MCF 10A (cell line): ENCODE results near the gene LRRC61. TPM values are rescaled to one million over a fixed set of nuclear protein-coding genes. Genes with fewer than 3 reads are reported as not detected.
"Not testable (repeated sequence)": the region's sequence is repeated elsewhere in the genome, so short reads cannot be mapped to it uniquely, and the experiment has no call there.

Source experiments
- BruUV-seq: library from RNA; stranded (reverse); fragments of 400-500 nt; replicated peaks from 2 replicates; lab custom pipeline; 2021; lab: Mats Ljungman, UMichigan
- CTCF ChIA-PET: fragments of 300-600 bp; sonication (Branson Sonifier 250); formaldehyde crosslinking; extraction: SDS; loops from one replicate; lab custom pipeline; 2021; ENCODE audit warnings: antibody characterized with exemption, inconsistent platforms; lab: Yijun Ruan, JAX
- POLR2A ChIA-PET: fragments of 300-600, 350-650 bp; sonication (Branson Sonifier 250); formaldehyde crosslinking; extraction: SDS; loops from one replicate; lab custom pipeline; 2020; ENCODE audit warnings: antibody characterized with exemption, inconsistent platforms; lab: Yijun Ruan, JAX
- DNase-seq: peaks from one replicate; pipeline ENCODE4 v3.0.0-alpha.2; 2018; ENCODE audit not compliant: unreplicated experiment
- H3K27ac Mint-ChIP-seq: one replicate; pipeline ENCODE4 v1.8.0; 2022; ENCODE audit warnings: mild to moderate bottlenecking, low read depth, mixed read lengths; ENCODE audit not compliant: unreplicated experiment
- H3K27me3 Mint-ChIP-seq: one replicate; pipeline ENCODE4 v1.8.0; 2022; ENCODE audit warnings: mixed read lengths; ENCODE audit not compliant: insufficient read depth, unreplicated experiment
- H3K36me3 Mint-ChIP-seq: one replicate; pipeline ENCODE4 v1.8.0; 2022; ENCODE audit warnings: mild to moderate bottlenecking, moderate library complexity, mixed read lengths; ENCODE audit not compliant: insufficient read depth, unreplicated experiment
- H3K4me1 Mint-ChIP-seq: one replicate; pipeline ENCODE4 v1.8.0; 2022; ENCODE audit warnings: mixed read lengths; ENCODE audit not compliant: insufficient read depth, unreplicated experiment
- H3K4me3 Mint-ChIP-seq: one replicate; pipeline ENCODE4 v1.8.0; 2022; ENCODE audit warnings: mild to moderate bottlenecking, moderate library complexity, mixed read lengths; ENCODE audit not compliant: unreplicated experiment
- H3K9me3 Mint-ChIP-seq: one replicate; pipeline ENCODE4 v1.8.0; 2022; ENCODE audit warnings: mixed read lengths; ENCODE audit not compliant: unreplicated experiment
- intact Hi-C: fragments of 100-400 bp; cut with micrococcal nuclease; formaldehyde crosslinking; loops from 2 replicates; pipeline ENCODE4 v1.14.1; 2022
- total RNA-seq: library from RNA; stranded (reverse); gene quantifications from 2 replicates; pipeline ENCODE4 v1.2.3, GENCODE V29; 2022
- TF ChIP-seq, protein P1 (sequence below): fragments of 200-600 bp; IDR thresholded peaks from one replicate; pipeline ENCODE4 v1.8.0; 2022; ENCODE audit warnings: antibody characterized with exemption, mild to moderate bottlenecking; ENCODE audit not compliant: unreplicated experiment

LRRC61 gene
- total RNA-seq, 1 experiment from 2014 or later = 8.4 TPM

DNA sequence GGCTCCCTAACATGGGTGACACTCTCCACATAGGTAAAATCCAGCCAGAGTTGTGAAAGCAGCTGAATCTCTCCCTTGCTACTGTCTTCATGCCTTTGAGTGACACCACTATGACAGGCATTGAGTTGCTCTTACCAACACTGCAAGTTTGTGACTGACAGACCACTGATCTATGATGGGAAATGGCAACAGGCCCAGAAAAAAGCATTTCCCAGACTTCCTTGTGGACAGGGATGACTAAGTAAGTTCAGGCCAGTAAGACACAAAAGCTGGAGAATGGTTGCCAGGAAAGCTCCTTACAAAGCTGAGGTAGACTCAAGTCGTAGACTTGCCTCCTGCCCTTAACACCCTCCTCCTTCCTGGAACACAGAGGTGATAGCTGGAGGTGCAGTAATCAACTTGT, 20.2 kb upstream of the LRRC61 start:
- intact Hi-C loops, H3K36me3 Mint-ChIP-seq, CTCF ChIA-PET, H3K27ac Mint-ChIP-seq, H3K27me3 Mint-ChIP-seq, H3K9me3 Mint-ChIP-seq, H3K4me3 Mint-ChIP-seq, POLR2A ChIA-PET, BruUV-seq: not testable (repeated sequence)
- peaks cover 11% of the 10 kb centered on the region for H3K4me1 Mint-ChIP-seq
- peak; percentile 71 for DNase-seq

DNA sequence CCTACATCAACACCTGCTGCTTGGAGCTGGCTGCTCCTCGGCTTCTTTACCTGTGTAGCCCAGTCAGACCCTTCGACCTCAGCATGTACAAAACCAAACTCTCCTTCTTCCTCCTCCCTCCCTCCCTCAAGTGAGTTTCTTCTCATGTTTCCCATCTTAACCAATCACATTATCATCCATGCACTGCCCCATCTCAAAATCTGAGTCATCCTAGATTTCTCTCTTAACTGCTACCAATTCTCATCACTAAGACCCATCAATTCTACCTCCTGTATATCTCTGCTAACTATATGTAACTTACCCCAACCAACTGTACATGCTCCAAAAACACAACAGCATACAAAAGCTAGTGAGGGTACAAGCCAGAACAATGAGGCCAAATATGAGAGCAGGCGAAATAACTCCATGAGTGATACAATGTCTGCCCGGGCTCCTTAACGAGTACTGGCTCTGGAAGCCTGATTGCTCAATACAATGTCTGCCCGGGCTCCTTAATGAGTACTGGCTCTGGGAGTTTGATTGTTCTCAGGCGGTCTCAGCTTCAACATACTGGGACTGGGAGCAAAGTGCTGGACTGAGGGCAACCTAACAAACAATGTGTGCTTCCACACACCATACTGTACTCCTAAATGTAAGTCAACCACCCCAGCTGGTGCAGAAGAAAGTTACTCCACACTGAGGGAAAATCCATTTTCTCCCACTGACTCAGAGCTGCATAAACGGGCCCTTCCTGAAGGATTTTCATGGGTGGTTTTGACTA, 18.5 kb upstream of the LRRC61 start:
- H3K36me3 Mint-ChIP-seq, CTCF ChIA-PET, H3K4me3 Mint-ChIP-seq, DNase-seq, intact Hi-C loops, BruUV-seq, H3K27me3 Mint-ChIP-seq, POLR2A ChIA-PET, H3K27ac Mint-ChIP-seq: not testable (repeated sequence)
- H3K4me1 Mint-ChIP-seq = peaks cover 18% of the 10 kb centered on the region
- peaks cover 14% of the 10 kb centered on the region for H3K9me3 Mint-ChIP-seq

DNA sequence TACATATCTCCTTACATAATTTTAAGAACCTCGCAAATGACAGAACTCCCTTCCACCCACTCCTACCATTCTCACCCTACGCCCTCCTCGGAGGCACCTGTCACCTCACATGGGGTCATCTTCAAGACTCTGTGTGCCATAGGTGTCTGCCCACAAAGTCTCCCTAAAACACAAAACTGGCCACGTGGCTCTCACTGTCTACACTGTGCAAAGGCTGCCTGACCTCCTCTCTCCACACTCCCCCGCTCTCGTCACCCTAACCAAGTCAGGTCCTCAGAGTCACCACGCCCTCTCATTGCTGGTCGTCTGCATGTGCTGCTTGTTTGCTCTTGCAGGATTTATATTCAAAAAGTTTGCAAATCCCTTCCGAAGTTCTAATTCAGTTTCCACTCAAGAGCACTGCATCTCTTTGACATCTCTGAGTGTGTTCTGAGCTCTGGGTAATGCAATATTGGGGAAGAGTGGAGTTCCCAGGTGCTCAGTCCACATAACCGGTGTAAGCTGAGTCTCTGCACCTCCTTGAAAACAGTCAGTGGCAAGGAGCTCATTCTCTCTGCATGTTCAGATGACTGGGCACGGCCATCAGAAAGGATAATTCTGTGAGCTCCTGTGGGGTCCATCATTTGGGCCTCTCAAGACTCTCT, 17.8 kb upstream of the LRRC61 start:
- H3K27me3 Mint-ChIP-seq, POLR2A ChIA-PET, H3K36me3 Mint-ChIP-seq, H3K4me3 Mint-ChIP-seq, intact Hi-C loops, DNase-seq, H3K27ac Mint-ChIP-seq, BruUV-seq, CTCF ChIA-PET: not testable (repeated sequence)
- Mint-ChIP-seq H3K9me3 (peaks cover 14% of the 10 kb centered on the region), H3K4me1 (peaks cover 18% of the 10 kb centered on the region)

DNA sequence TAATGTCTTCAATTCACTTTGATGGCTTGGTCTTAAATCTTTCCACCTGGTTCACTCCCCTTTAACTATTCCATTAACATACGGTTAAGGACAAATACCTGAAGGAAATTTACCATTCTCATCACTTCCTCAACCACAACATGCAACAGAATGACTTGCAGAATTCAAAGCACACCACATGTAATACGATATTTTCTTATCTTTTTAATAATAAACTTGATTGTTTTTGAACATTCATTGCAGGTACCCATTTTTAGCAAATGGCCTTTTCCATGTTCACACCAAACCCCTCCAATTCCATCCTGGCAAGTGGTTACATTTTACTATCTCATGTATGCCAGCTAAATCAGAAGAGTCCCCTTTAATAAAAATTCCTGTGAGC, 17.3 kb upstream of the LRRC61 start:
- intact Hi-C loops, H3K27me3 Mint-ChIP-seq, H3K4me3 Mint-ChIP-seq, BruUV-seq, H3K36me3 Mint-ChIP-seq, POLR2A ChIA-PET, CTCF ChIA-PET, H3K27ac Mint-ChIP-seq, DNase-seq: not testable (repeated sequence)
- Mint-ChIP-seq H3K4me1 (peaks cover 18% of the 10 kb centered on the region), H3K9me3 (peaks cover 14% of the 10 kb centered on the region)

DNA sequence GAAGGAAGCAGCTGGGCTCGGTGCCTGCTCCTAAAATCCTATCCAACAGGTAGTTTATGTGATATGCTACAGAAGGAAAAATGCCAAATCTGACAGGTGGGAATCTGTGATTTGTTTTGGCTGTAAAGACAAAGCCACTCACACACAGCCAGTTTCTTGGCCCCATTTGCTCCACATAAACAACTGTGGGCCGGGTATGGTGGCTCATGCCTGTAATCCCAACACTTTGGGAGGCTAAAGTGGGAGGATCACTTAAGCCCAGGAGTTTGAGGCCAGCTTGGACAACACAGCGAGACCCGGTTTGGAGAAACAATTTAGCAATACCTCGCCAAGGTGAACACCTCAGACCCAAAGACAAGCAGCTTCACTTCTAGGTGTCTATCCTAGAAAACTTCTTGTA, 16.8 kb upstream of the LRRC61 start:
- DNase-seq, intact Hi-C loops, H3K27me3 Mint-ChIP-seq, H3K36me3 Mint-ChIP-seq, H3K4me3 Mint-ChIP-seq, POLR2A ChIA-PET, BruUV-seq, H3K27ac Mint-ChIP-seq, CTCF ChIA-PET: not testable (repeated sequence)
- Mint-ChIP-seq H3K9me3 (peaks cover 14% of the 10 kb centered on the region), H3K4me1 (peaks cover 18% of the 10 kb centered on the region)

DNA sequence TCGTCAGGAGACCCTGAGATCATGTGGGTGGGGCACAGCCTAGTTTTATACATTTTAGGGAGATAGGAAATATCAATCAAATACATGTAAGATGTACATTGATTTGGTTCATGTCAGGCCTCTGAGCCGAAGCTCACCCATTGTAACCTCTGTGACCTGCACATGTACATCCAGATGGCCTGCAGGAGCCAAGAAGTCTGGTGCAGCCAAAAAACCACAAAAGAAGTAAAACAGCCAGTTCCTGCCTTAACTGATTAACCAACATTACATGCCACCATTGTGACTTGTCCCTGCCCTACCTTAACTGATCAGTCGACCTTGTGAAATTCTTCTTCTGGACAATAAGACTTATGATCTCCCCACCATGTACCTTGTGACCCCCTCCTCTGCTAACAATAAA, 16.0 kb upstream of the LRRC61 start:
- TF ChIP-seq, protein P1, sequence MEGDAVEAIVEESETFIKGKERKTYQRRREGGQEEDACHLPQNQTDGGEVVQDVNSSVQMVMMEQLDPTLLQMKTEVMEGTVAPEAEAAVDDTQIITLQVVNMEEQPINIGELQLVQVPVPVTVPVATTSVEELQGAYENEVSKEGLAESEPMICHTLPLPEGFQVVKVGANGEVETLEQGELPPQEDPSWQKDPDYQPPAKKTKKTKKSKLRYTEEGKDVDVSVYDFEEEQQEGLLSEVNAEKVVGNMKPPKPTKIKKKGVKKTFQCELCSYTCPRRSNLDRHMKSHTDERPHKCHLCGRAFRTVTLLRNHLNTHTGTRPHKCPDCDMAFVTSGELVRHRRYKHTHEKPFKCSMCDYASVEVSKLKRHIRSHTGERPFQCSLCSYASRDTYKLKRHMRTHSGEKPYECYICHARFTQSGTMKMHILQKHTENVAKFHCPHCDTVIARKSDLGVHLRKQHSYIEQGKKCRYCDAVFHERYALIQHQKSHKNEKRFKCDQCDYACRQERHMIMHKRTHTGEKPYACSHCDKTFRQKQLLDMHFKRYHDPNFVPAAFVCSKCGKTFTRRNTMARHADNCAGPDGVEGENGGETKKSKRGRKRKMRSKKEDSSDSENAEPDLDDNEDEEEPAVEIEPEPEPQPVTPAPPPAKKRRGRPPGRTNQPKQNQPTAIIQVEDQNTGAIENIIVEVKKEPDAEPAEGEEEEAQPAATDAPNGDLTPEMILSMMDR = no peak
- no TSS peak for BruUV-seq
- intact Hi-C loops = no loop called here
- H3K4me1 Mint-ChIP-seq = peaks cover 18% of the 10 kb centered on the region
- peaks cover 14% of the 10 kb centered on the region for H3K9me3 Mint-ChIP-seq
- H3K27ac Mint-ChIP-seq = no peak overlapping the region
- H3K27me3 Mint-ChIP-seq = no peaks in the 10 kb centered on the region
- no peak overlapping the region for H3K4me3 Mint-ChIP-seq
- no peak for DNase-seq
- ChIA-PET POLR2A (no interaction called here), CTCF (no interaction called here)
- no peaks in the 10 kb centered on the region for H3K36me3 Mint-ChIP-seq
